ENCODE data around the gene IQSEC1. TPM values are rescaled to one million over a fixed set of nuclear protein-coding genes. Genes with fewer than 3 reads are reported as not detected.

The IQSEC1 gene
- total and polyA plus RNA-seq, 9 of the 15 experiments (the other 6 are each of a cell fraction or from before 2014, with no cell fraction given): 0.56 to 39.0 (median 6.8) TPM

GRCh38 chr3:12979151-12979946 lies 93.9 kb downstream of the IQSEC1 start:
- peaks cover under 1% of the 10 kb centered on the region; the same call in 1 of the 2 replicates for H4K20me1 ChIP-seq (replicated peaks; ENCODE audit: control insufficient read depth, insufficient read depth, low read length)
- WGBS (ENCODE audit: insufficient coverage, low coverage, missing lambda C conversion rate): 52% methylated on average over 20 of the region's 20 CpGs
- no peak for TF ChIP-seq HNRNPLL (IDR thresholded peaks at IDR 0.05; ENCODE audit: low read depth, low read length, poor library complexity, severe bottlenecking)
- TF ChIP-seq TCF7L2 (IDR thresholded peaks at IDR 0.05; ENCODE audit: low read depth, low read length): no peak
- TF ChIP-seq TCF3 (CRISPR knock-in tag; IDR thresholded peaks at IDR 0.05): 0 out of 2 replicates have a peak, but pooled peaks have one; percentile 11
- TF ChIP-seq PRMT5 (CRISPR knock-in tag; IDR thresholded peaks at IDR 0.05): no peak
- no peak for TF ChIP-seq FOXP1 (CRISPR knock-in tag; IDR thresholded peaks at IDR 0.05)
- no peak for TF ChIP-seq RUNX1 (IDR thresholded peaks at IDR 0.05; ENCODE audit: low read depth)
- 0 out of 4 replicates have a peak, but pooled peaks of 1 of the 2 experiments have one; percentile 21 for TF ChIP-seq HDAC1 (IDR thresholded peaks at IDR 0.05)
- TF ChIP-seq ZBTB11 (CRISPR knock-in tag; IDR thresholded peaks at IDR 0.05): no peak
- no peak for TF ChIP-seq THRB (CRISPR knock-in tag; conservative IDR thresholded peaks at IDR 0.05)
- TF ChIP-seq NCOA2 (IDR thresholded peaks at IDR 0.05; ENCODE audit: partially characterized antibody in 2 of 2): no peak
- TF ChIP-seq ZBTB33 (CRISPR knock-in tag; IDR thresholded peaks at IDR 0.05): peak; percentile 47; the same call in 1 of the 2 replicates
- no peak for TF ChIP-seq TFAP4 (CRISPR knock-in tag; IDR thresholded peaks at IDR 0.05; ENCODE audit: borderline replicate concordance)

More at GRCh38 chr3:12979151-12979946, 93.9 kb downstream of the IQSEC1 start:
- no TSS peak for BruUV-seq (replicated peaks)
- ChIA-PET POLR2A (interaction anchor here (0.6 to 2.0 kb wide), 5 partner anchors 9 to 188 kb away, joined by 3 to 9 read pairs (median 5); no protein-coding TSS in a partner anchor), CTCF (ENCODE audit: low intra/inter-chr PET ratio) (no interaction called here)
- Histone ChIP-seq H3K9me3 (replicated peaks; ENCODE audit: control insufficient read depth, insufficient read depth, low read depth, low read length) (no peaks in the 10 kb centered on the region), H3K4me2 (ENCODE audit: insufficient read depth, low read length) (peak overlapping the region; percentile 52), H3K4me3 (no peak overlapping the region), H3K36me3 (ENCODE audit: control insufficient read depth, insufficient read depth, low read length) (no peaks in the 10 kb centered on the region), H3K4me1 (replicated peaks in 1 of 2; ENCODE audit: control insufficient read depth in 2 of 2, insufficient read depth in 2 of 2, low read length in 2 of 2) (peaks cover 18 to 40% of the 10 kb centered on the region in 2 experiments; a peak in 4 of 5 replicates), H3K9ac (ENCODE audit: insufficient read depth in 1 of 2, low read depth in 2 of 2, low read length in 2 of 2) (peak overlapping the region in 1 of 2 experiments; percentile 75; a peak in 2 of 4 replicates), H3K27me3 (ENCODE audit: control insufficient read depth in 2 of 2, insufficient read depth in 2 of 2, low read length in 2 of 2) (no peaks in the 10 kb centered on the region), H3K27ac (ENCODE audit: extremely low read depth, low read depth, low read length) (no peak overlapping the region), H3K9me1 (ENCODE audit: control insufficient read depth, insufficient read depth, low read length) (no peaks in the 10 kb centered on the region), H2AFZ (ENCODE audit: low read depth, low read length) (no peak overlapping the region; the same call in 1 of the 2 replicates), H3K79me2 (ENCODE audit: control insufficient read depth, insufficient read depth, low read length) (peaks cover 8% of the 10 kb centered on the region; the same call in 2 of the 3 replicates)
- intact Hi-C loops (cut with micrococcal nuclease): no loop called here
- no peak for DNase-seq (ENCODE audit: extremely low read depth in 1 of 4, low spot score in 3 of 4)
- in situ Hi-C loops (cut with MboI): no loop called here
- peak; percentile 54 for FAIRE-seq
- ATAC-seq: peak; percentile 21
